Measurements from ENCODE around the gene SCAPER. TPM values are rescaled to one million over a fixed set of nuclear protein-coding genes. Genes with fewer than 3 reads are reported as not detected.

Gene SCAPER
- total and polyA plus RNA-seq, 2 of the 4 experiments (the other 2 are of a cell fraction), result 2.9 to 9.7 TPM

DNA sequence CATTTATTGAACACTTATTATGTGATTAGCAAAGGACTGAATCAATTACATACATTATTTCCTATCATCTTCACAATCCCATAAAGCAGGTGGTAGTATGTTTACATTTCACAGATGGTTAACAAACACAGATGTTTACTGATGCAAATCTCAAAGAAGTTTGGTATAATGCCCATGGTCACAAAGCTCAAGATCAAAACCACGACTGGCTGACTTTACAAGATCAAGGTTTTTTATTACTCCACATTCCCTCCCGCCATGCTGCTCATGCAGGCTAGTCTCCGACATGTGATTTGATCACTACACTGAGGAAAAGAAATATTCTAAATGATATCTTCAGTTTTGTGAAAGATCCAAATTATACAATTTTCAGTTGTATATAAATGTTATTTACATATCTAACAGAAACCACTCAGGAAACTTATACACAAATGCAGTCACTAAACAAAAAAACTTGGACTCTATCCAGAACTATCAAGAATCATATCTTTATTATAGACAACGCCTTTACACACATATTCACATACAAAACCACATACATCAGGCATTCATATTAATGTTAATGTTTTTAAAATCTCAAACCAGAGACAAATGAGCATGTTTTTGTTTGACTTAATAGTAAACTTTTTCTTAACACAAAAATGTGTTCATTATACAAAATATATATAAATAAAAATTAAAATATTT is 235.5 kb downstream of the SCAPER start:
- Histone ChIP-seq H3K4me1 (ENCODE audit: control insufficient read depth, insufficient read depth, low read length) (peaks cover 3% of the 10 kb centered on the region; the same call in 1 of the 2 replicates), H3K36me3 (ENCODE audit: control insufficient read depth, insufficient read depth, low read length) (no peaks in the 10 kb centered on the region), H2BK20ac (ENCODE audit: low read depth, low read length) (no peak overlapping the region), H2BK5ac (ENCODE audit: low read depth, low read length, poor library complexity, severe bottlenecking) (no peak overlapping the region), H2AK5ac (ENCODE audit: low read depth, low read length) (no peak overlapping the region), H3K14ac (replicated peaks; ENCODE audit: low read depth, low read length) (no peak overlapping the region), H3K9ac (ENCODE audit: low read depth, low read length) (no peak overlapping the region), H2AFZ (replicated peaks; ENCODE audit: low read length, poor library complexity) (no peak overlapping the region), H3K9me1 (ENCODE audit: insufficient read depth, low read length) (no peaks in the 10 kb centered on the region), H3K27me3 (ENCODE audit: control insufficient read depth, insufficient read depth, low read length) (no peaks in the 10 kb centered on the region), H3K79me1 (ENCODE audit: low read depth in 1 of 2, low read length in 2 of 2) (no peaks in the 10 kb centered on the region; a peak in 1 of 4 replicates), H2AK9ac (replicated peaks; ENCODE audit: low read depth, low read length, poor library complexity) (no peak overlapping the region), H3K27ac (ENCODE audit: insufficient read depth, low read length) (no peak overlapping the region), H4K20me1 (ENCODE audit: insufficient read depth, low read length) (no peaks in the 10 kb centered on the region), H4K8ac (ENCODE audit: low read depth in 2 of 2, low read length in 2 of 2) (no peak overlapping the region), H3K4me3 (ENCODE audit: insufficient read depth, low read depth, low read length) (no peak overlapping the region), H2BK120ac (ENCODE audit: low read depth, low read length) (no peak overlapping the region), H3K56ac (ENCODE audit: extremely low read depth, insufficient read depth, low read length) (no peak overlapping the region), H4K91ac (ENCODE audit: insufficient read depth, low read depth, low read length) (no peak overlapping the region), H3K4me2 (ENCODE audit: low read depth, low read length) (no peak overlapping the region), H3K9me3 (ENCODE audit: control insufficient read depth, insufficient read depth, low read length) (no peaks in the 10 kb centered on the region), H4K5ac (ENCODE audit: low read depth, low read length) (no peak overlapping the region), H3K18ac (ENCODE audit: low read depth, low read length) (no peak overlapping the region), H2BK15ac (ENCODE audit: low read depth, low read length) (no peak overlapping the region), H3K23ac (ENCODE audit: low read depth, low read length) (no peak overlapping the region), H3K4ac (ENCODE audit: low read depth, low read length) (no peak overlapping the region)
- intact Hi-C loops (cut with micrococcal nuclease) (no loop called here), dilution Hi-C loops (cut with HindIII; ENCODE audit: low sequenced_read_pairs, unreplicated experiment) (no loop called here), in situ Hi-C loops (cut with MboI; ENCODE audit: low sequenced_read_pairs) (no loop called here)
- ATAC-seq (ENCODE audit: low read depth) (no peak), DNase-seq (no peak)
- CTCF ChIA-PET, result interaction anchor here (0.6 kb wide), 1 partner anchor 208 kb away, joined by 3 read pairs; no protein-coding TSS in a partner anchor
- no peak for TF ChIP-seq POLR2A (IDR thresholded peaks at IDR 0.05; ENCODE audit: low read depth, low read length)
- no peak for TF ChIP-seq FOS (IDR thresholded peaks at IDR 0.05; ENCODE audit: low read depth, low read length)
- no peak for TF ChIP-seq BHLHE40 (IDR thresholded peaks at IDR 0.05; ENCODE audit: low read depth, low read length)
- TF ChIP-seq RCOR1 (IDR thresholded peaks at IDR 0.05; ENCODE audit: insufficient replicate concordance, low read length), result no peak
- no peak for TF ChIP-seq NFE2L2 (IDR thresholded peaks at IDR 0.05; ENCODE audit: low read depth, low read length)
- no peak for TF ChIP-seq MAFK (IDR thresholded peaks at IDR 0.05; ENCODE audit: low read depth, low read length)
- TF ChIP-seq RAD21 (IDR thresholded peaks at IDR 0.05; ENCODE audit: low read length), result no peak
- TF ChIP-seq, protein P1, sequence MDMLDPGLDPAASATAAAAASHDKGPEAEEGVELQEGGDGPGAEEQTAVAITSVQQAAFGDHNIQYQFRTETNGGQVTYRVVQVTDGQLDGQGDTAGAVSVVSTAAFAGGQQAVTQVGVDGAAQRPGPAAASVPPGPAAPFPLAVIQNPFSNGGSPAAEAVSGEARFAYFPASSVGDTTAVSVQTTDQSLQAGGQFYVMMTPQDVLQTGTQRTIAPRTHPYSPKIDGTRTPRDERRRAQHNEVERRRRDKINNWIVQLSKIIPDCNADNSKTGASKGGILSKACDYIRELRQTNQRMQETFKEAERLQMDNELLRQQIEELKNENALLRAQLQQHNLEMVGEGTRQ (IDR thresholded peaks at IDR 0.05; ENCODE audit: low read depth, low read length), result no peak
- TF ChIP-seq MAZ (IDR thresholded peaks at IDR 0.05; ENCODE audit: borderline replicate concordance, low read depth, low read length), result no peak
- TF ChIP-seq, protein P2, sequence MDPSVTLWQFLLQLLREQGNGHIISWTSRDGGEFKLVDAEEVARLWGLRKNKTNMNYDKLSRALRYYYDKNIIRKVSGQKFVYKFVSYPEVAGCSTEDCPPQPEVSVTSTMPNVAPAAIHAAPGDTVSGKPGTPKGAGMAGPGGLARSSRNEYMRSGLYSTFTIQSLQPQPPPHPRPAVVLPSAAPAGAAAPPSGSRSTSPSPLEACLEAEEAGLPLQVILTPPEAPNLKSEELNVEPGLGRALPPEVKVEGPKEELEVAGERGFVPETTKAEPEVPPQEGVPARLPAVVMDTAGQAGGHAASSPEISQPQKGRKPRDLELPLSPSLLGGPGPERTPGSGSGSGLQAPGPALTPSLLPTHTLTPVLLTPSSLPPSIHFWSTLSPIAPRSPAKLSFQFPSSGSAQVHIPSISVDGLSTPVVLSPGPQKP (IDR thresholded peaks at IDR 0.05; ENCODE audit: borderline replicate concordance, low read depth, low read length), result no peak
- TF ChIP-seq SMC3 (IDR thresholded peaks at IDR 0.05; ENCODE audit: low read depth, low read length), result no peak
- TF ChIP-seq, protein P3, sequence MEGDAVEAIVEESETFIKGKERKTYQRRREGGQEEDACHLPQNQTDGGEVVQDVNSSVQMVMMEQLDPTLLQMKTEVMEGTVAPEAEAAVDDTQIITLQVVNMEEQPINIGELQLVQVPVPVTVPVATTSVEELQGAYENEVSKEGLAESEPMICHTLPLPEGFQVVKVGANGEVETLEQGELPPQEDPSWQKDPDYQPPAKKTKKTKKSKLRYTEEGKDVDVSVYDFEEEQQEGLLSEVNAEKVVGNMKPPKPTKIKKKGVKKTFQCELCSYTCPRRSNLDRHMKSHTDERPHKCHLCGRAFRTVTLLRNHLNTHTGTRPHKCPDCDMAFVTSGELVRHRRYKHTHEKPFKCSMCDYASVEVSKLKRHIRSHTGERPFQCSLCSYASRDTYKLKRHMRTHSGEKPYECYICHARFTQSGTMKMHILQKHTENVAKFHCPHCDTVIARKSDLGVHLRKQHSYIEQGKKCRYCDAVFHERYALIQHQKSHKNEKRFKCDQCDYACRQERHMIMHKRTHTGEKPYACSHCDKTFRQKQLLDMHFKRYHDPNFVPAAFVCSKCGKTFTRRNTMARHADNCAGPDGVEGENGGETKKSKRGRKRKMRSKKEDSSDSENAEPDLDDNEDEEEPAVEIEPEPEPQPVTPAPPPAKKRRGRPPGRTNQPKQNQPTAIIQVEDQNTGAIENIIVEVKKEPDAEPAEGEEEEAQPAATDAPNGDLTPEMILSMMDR (conservative IDR thresholded peaks at IDR 0.05; ENCODE audit: low read depth, low read length), result no peak
- no peak for TF ChIP-seq CHD1 (IDR thresholded peaks at IDR 0.05; ENCODE audit: low read depth, low read length)
- no peak for TF ChIP-seq RFX5 (IDR thresholded peaks at IDR 0.05; ENCODE audit: low read depth, low read length)
- TF ChIP-seq CEBPB (IDR thresholded peaks at IDR 0.05; ENCODE audit: low read depth, low read length), result no peak
- no peak for TF ChIP-seq MXI1 (IDR thresholded peaks at IDR 0.05; ENCODE audit: borderline replicate concordance, low read depth, low read length)
- POLR2A ChIA-PET (ENCODE audit: unreplicated experiment), result interaction anchor here (0.6 kb wide), 1 partner anchor 332 kb away, joined by 9 read pairs; no protein-coding TSS in a partner anchor
- BruUV-seq (replicated peaks), result no TSS peak
- WGBS, 2 experiments (ENCODE audit: extremely low coverage in 2 of 2, insufficient read length in 1 of 2), result no CpG with 5 or more reads among the region's 4 CpGs
